HepG2 (cell line): ENCODE results near the gene TBX15. TPM values are rescaled to one million over a fixed set of nuclear protein-coding genes. Genes with fewer than 3 reads are reported as not detected.

Experiments
- ASH2L ChIP-seq: fragments of 300-600, 200-600 bp; sonication (generic); IDR thresholded peaks from 2 replicates; pipeline ENCODE4 v1.7.0; 2017; ENCODE audit warnings: low read depth, mild to moderate bottlenecking, moderate library complexity, mixed read lengths, low read length; ENCODE audit not compliant: insufficient read length
- CEBPG ChIP-seq: IDR thresholded peaks from 2 replicates; pipeline ENCODE4 v1.6.1; 2016
- CREB1 ChIP-seq, 2 experiments: fragments of 450-650 bp in 1 of 2; IDR thresholded peaks; 2 replicates each; pipeline ENCODE4 v1.6.1; 2016 to 2017; ENCODE audit warnings: control low read depth in 1 of 2, mild to moderate bottlenecking in 1 of 2, missing compliant biosample characterization in 1 of 2, missing genetic modification characterization in 1 of 2
- ERF ChIP-seq: IDR thresholded peaks from 2 replicates; pipeline ENCODE4 v1.6.1; 2018; ENCODE audit warnings: missing biosample characterization, missing genetic modification reagents
- HINFP ChIP-seq: sonication (generic); formaldehyde crosslinking; IDR thresholded peaks from 2 replicates; pipeline ENCODE4 v1.4.0; 2020; ENCODE audit warnings: low read depth, mild to moderate bottlenecking, missing genetic modification reagents
- HOXA3 ChIP-seq: sonication (generic); formaldehyde crosslinking; IDR thresholded peaks from 2 replicates; pipeline ENCODE4 v1.5.0; 2020; ENCODE audit warnings: missing genetic modification reagents
- MAX ChIP-seq: IDR thresholded peaks from 2 replicates; pipeline ENCODE4 v1.6.1; 2012; ENCODE audit warnings: inconsistent platforms
- PAF1 ChIP-seq: IDR thresholded peaks from 2 replicates; pipeline ENCODE4 v1.6.1; 2016; ENCODE audit warnings: missing genetic modification reagents, missing compliant biosample characterization
- RBAK ChIP-seq: sonication (generic); formaldehyde crosslinking; IDR thresholded peaks from 2 replicates; pipeline ENCODE4 v1.5.1; 2020; ENCODE audit warnings: mild to moderate bottlenecking, missing genetic modification reagents
- TOPORS ChIP-seq: sonication (generic); formaldehyde crosslinking; IDR thresholded peaks from 2 replicates; pipeline ENCODE4 v1.8.0; 2023; ENCODE audit warnings: mild to moderate bottlenecking, missing genetic modification reagents
- TRAFD1 ChIP-seq: sonication (generic); formaldehyde crosslinking; IDR thresholded peaks from 2 replicates; pipeline ENCODE4 v1.5.1; 2020; ENCODE audit warnings: missing genetic modification reagents, mild to moderate bottlenecking, borderline replicate concordance
- ZBTB44 ChIP-seq: sonication (generic); formaldehyde crosslinking; IDR thresholded peaks from 2 replicates; pipeline ENCODE4 v1.4.0; 2020; ENCODE audit warnings: missing genetic modification reagents
- ZFP62 ChIP-seq: sonication (generic); formaldehyde crosslinking; IDR thresholded peaks from 2 replicates; pipeline ENCODE4 v1.4.0; 2020; ENCODE audit warnings: missing genetic modification reagents
- ZHX1 ChIP-seq: sonication (generic); formaldehyde crosslinking; IDR thresholded peaks from 2 replicates; pipeline ENCODE4 v1.8.1; 2022; ENCODE audit warnings: low read depth, mild to moderate bottlenecking, missing genetic modification reagents
- ZNF205 ChIP-seq: IDR thresholded peaks from 2 replicates; pipeline ENCODE4 v1.6.1; 2018; ENCODE audit warnings: missing biosample characterization, missing genetic modification reagents
- ZNF253 ChIP-seq: sonication (generic); formaldehyde crosslinking; IDR thresholded peaks from 2 replicates; pipeline ENCODE4 v1.8.0; 2022; ENCODE audit warnings: mild to moderate bottlenecking, missing genetic modification reagents, borderline replicate concordance
- ZNF263 ChIP-seq: sonication (generic); formaldehyde crosslinking; IDR thresholded peaks from 2 replicates; pipeline ENCODE4 v1.4.0; 2020; ENCODE audit warnings: missing genetic modification reagents
- ZNF44 ChIP-seq: sonication (generic); formaldehyde crosslinking; IDR thresholded peaks from 2 replicates; pipeline ENCODE4 v1.5.1; 2020; ENCODE audit warnings: mild to moderate bottlenecking, missing genetic modification reagents
- ZNF672 ChIP-seq: sonication (generic); formaldehyde crosslinking; IDR thresholded peaks from 2 replicates; pipeline ENCODE4 v1.8.1; 2022; ENCODE audit warnings: missing genetic modification reagents
- ZNF709 ChIP-seq: sonication (generic); formaldehyde crosslinking; IDR thresholded peaks from 2 replicates; pipeline ENCODE4 v1.5.0; 2020; ENCODE audit warnings: mild to moderate bottlenecking, missing genetic modification reagents
- ZNF781 ChIP-seq: sonication (generic); formaldehyde crosslinking; IDR thresholded peaks from 2 replicates; pipeline ENCODE4 v1.5.1; 2020; ENCODE audit warnings: borderline replicate concordance, mild to moderate bottlenecking, missing genetic modification reagents; ENCODE audit errors: not compliant biosample characterization
- ZNF83 ChIP-seq: sonication (generic); formaldehyde crosslinking; IDR thresholded peaks from 2 replicates; pipeline ENCODE4 v1.4.0; 2020; ENCODE audit warnings: missing genetic modification reagents, mild to moderate bottlenecking, borderline replicate concordance
- polyA plus RNA-seq, 8 experiments: library from polyadenylated mRNA; depleted of rRNA in 3 of 8; stranded (reverse) in 7 of 8; unstranded in 1 of 8; fragments of >200 nt; fragmentation: Illumina TruSeq in 4 of 8; extraction: Trizol in 4 of 8; gene quantifications; 2 replicates each; pipeline versions ENCODE4 v1.2.1 to v1.2.3, GENCODE V29; 2011 to 2016; ENCODE audit warnings: low read depth in 4 of 8, missing spikeins in 1 of 8, mixed read lengths in 1 of 8; ENCODE audit not compliant: insufficient read depth in 1 of 8
- total RNA-seq, 5 experiments: library from RNA; depleted of rRNA; stranded (reverse); fragments of >200 nt; fragmentation: Illumina TruSeq; extraction: Trizol; gene quantifications; 2 replicates each; pipeline ENCODE4 v1.2.3, GENCODE V29; 2016; ENCODE audit warnings: low read depth in 1 of 5

The TBX15 gene
- total and polyA plus RNA-seq, 2 of the 13 experiments (the other 11 are each of a cell fraction or from before 2014, with no cell fraction given): 0.42 to 1.9 TPM

- TF ChIP-seq ZNF253 (CRISPR knock-in tag): no peak
- TF ChIP-seq ZBTB44 (CRISPR knock-in tag): no peak
- no peak for TF ChIP-seq PAF1 (CRISPR knock-in tag)
- TF ChIP-seq CREB1 (IDR thresholded peaks at IDR 0.05): peak; percentile 43; the same call in 1 of the 2 replicates
- TF ChIP-seq CREB1 (CRISPR knock-in tag; IDR thresholded peaks at IDR 0.05): peak; percentile 74
- TF ChIP-seq ZNF44 (CRISPR knock-in tag): no peak
- TF ChIP-seq ZNF205 (CRISPR knock-in tag): no peak
- peak; percentile 84; the same call in 1 of the 2 replicates for TF ChIP-seq ERF
- TF ChIP-seq TOPORS: no peak
- peak; percentile 86 for TF ChIP-seq RBAK (CRISPR knock-in tag)
- no peak for TF ChIP-seq ZFP62 (CRISPR knock-in tag)
- TF ChIP-seq ASH2L: peak; percentile 89
- peak; percentile 84 for TF ChIP-seq ZNF781 (CRISPR knock-in tag)
- TF ChIP-seq HOXA3 (CRISPR knock-in tag): peak; percentile 92
- no peak for TF ChIP-seq TRAFD1 (CRISPR knock-in tag)
- peak; percentile 96 for TF ChIP-seq ZNF263 (CRISPR knock-in tag)
- no peak; the same call in 1 of the 2 replicates for TF ChIP-seq ZNF83 (CRISPR knock-in tag)
- peak; percentile 98 for TF ChIP-seq CEBPG (CRISPR knock-in tag)
- no peak for TF ChIP-seq ZNF672 (CRISPR knock-in tag)
- 0 out of 2 replicates have a peak, but pooled peaks have one; percentile 30 for TF ChIP-seq HINFP
- TF ChIP-seq ZHX1: peak; percentile 71; the same call in 1 of the 2 replicates
- TF ChIP-seq MAX: peak; percentile 82
- TF ChIP-seq ZNF709: no peak
Measured at GRCh38 chr1:118960567-118961136, 27.5 kb downstream of the TBX15 start (continued).
